Neuronal stem cell (in vitro differentiated cells): ENCODE data around the gene LAPTM4A.

ENCODE experiments used
- DNase-seq: peaks from one replicate; pipeline ENCODE4 v3.0.0-alpha.2; 2013; ENCODE audit warnings: low spot score
- H2AFZ ChIP-seq: one replicate; pipeline ENCODE4 v1.6.1; 2013; ENCODE audit warnings: mild to moderate bottlenecking, low read length, inconsistent platforms
- H2AK5ac ChIP-seq: 2 replicates; pipeline ENCODE4 v1.6.1; 2013; ENCODE audit warnings: low read depth, mild to moderate bottlenecking, inconsistent platforms, low read length, moderate library complexity, mixed read lengths
- H2BK120ac ChIP-seq: 2 replicates; pipeline ENCODE4 v1.6.1; 2013; ENCODE audit warnings: low read depth, mild to moderate bottlenecking, inconsistent platforms, low read length, moderate library complexity, mixed read lengths
- H2BK12ac ChIP-seq: one replicate; pipeline ENCODE4 v1.6.1; 2013; ENCODE audit warnings: low read length, inconsistent platforms
- H2BK15ac ChIP-seq: 2 replicates; pipeline ENCODE4 v1.6.1; 2013; ENCODE audit warnings: mild to moderate bottlenecking, low read length, inconsistent platforms, mixed read lengths
- H2BK5ac ChIP-seq: one replicate; pipeline ENCODE4 v1.6.1; 2013; ENCODE audit warnings: inconsistent platforms, mild to moderate bottlenecking, low read length, moderate library complexity
- H3K14ac ChIP-seq: one replicate; pipeline ENCODE4 v1.6.1; 2013; ENCODE audit warnings: low read length, inconsistent platforms
- H3K18ac ChIP-seq: 2 replicates; pipeline ENCODE4 v1.6.1; 2013; ENCODE audit warnings: low read length, inconsistent platforms
- H3K23ac ChIP-seq: 2 replicates; pipeline ENCODE4 v1.6.1; 2013; ENCODE audit warnings: low read depth, mild to moderate bottlenecking, mixed read lengths, low read length, inconsistent platforms; ENCODE audit not compliant: poor library complexity
- H3K27ac ChIP-seq: replicated peaks from 3 replicates; pipeline ENCODE4 v1.5.1; 2013; ENCODE audit warnings: low read length, inconsistent platforms
- H3K27me3 ChIP-seq, 3 experiments: 2 replicates each; pipeline ENCODE4 v1.6.1; 2013; ENCODE audit warnings: low read length in 3 of 3, mild to moderate bottlenecking in 2 of 3, inconsistent platforms in 1 of 3, low read depth in 1 of 3, mixed read lengths in 1 of 3, moderate library complexity in 1 of 3; ENCODE audit not compliant: control insufficient read depth in 3 of 3, insufficient read depth in 3 of 3
- H3K36me3 ChIP-seq, 2 donors: replicated peaks in 1 of 2; 2 replicates each; pipeline ENCODE4 v1.6.1; 2013; ENCODE audit warnings: low read length in 2 of 2; ENCODE audit not compliant: control insufficient read depth in 2 of 2, insufficient read depth in 2 of 2
- H3K4ac ChIP-seq: 2 replicates; pipeline ENCODE4 v1.6.1; 2013; ENCODE audit warnings: inconsistent platforms, mild to moderate bottlenecking, low read length, moderate library complexity
- H3K4me1 ChIP-seq, 2 donors: 1 replicate in 1 of 2; 2 replicates in 1 of 2; pipeline ENCODE4 v1.6.1; 2013; ENCODE audit warnings: low read length in 2 of 2, low read depth in 1 of 2; ENCODE audit not compliant: control insufficient read depth in 2 of 2, insufficient read depth in 1 of 2
- H3K4me2 ChIP-seq: one replicate; pipeline ENCODE4 v1.6.1; 2013; ENCODE audit warnings: mild to moderate bottlenecking, low read length, inconsistent platforms; ENCODE audit not compliant: insufficient read depth, poor library complexity, severe bottlenecking
- H3K4me3 ChIP-seq, 2 donors: 2 replicates each; pipeline ENCODE4 v1.5.1; 2013; ENCODE audit warnings: low read length in 2 of 2, mild to moderate bottlenecking in 2 of 2, inconsistent platforms in 1 of 2, moderate library complexity in 1 of 2
- H3K79me1 ChIP-seq: one replicate; pipeline ENCODE4 v1.6.1; 2013; ENCODE audit warnings: low read depth, mild to moderate bottlenecking, inconsistent platforms, low read length, moderate library complexity
- H3K9ac ChIP-seq: one replicate; pipeline ENCODE4 v1.6.1; 2013; ENCODE audit warnings: mild to moderate bottlenecking, low read depth, low read length, inconsistent platforms; ENCODE audit not compliant: poor library complexity
- H3K9me3 ChIP-seq, 2 donors: replicated peaks in 1 of 2; 2 replicates each; pipeline versions ENCODE3 to v1.6.1; 2013; ENCODE audit warnings: low read length in 2 of 2, mild to moderate bottlenecking in 2 of 2, inconsistent platforms in 1 of 2, low read depth in 1 of 2, mixed read lengths in 1 of 2, moderate library complexity in 1 of 2; ENCODE audit not compliant: control insufficient read depth in 2 of 2, insufficient read depth in 1 of 2
- H4K8ac ChIP-seq: one replicate; pipeline ENCODE4 v1.6.1; 2013; ENCODE audit warnings: low read depth, mild to moderate bottlenecking, inconsistent platforms, low read length, moderate library complexity
- H4K91ac ChIP-seq: one replicate; pipeline ENCODE4 v1.6.1; 2013; ENCODE audit warnings: low read length, low read depth, mild to moderate bottlenecking, inconsistent platforms; ENCODE audit not compliant: poor library complexity
- WGBS, 2 donors: extraction: QIAGEN DNeasy Blood & Tissue Kit; methylation state at CpG; one replicate each; pipeline ENCODE4 v1.1.7; 2013; ENCODE audit warnings: missing lambda C conversion rate in 2 of 2, mixed read lengths in 1 of 2; ENCODE audit not compliant: insufficient read length in 2 of 2, insufficient replicate concordance in 1 of 2; ENCODE audit errors: extremely low coverage in 2 of 2; 5-methylcytosine and 5-hydroxymethylcytosine counted together

LAPTM4A gene

GRCh38 chr2:20023688-20024087 lies 27.7 kb downstream of the LAPTM4A start:
- no peaks in the 10 kb centered on the region for H3K79me1 ChIP-seq
- H3K4me2 ChIP-seq = no peak overlapping the region
- no CpG with 5 or more reads among the region's 4 CpGs for WGBS, 2 donors
- H3K18ac ChIP-seq = no peak overlapping the region
- no peak overlapping the region for H2BK15ac ChIP-seq
- no peaks in the 10 kb centered on the region for H3K4me1 ChIP-seq
- H2BK5ac ChIP-seq = no peak overlapping the region
- no peak overlapping the region for H3K4ac ChIP-seq
- no peak overlapping the region for H3K27ac ChIP-seq
- DNase-seq = no peak
- no peak overlapping the region for H4K91ac ChIP-seq
- no peak overlapping the region for H2BK120ac ChIP-seq
- no peak overlapping the region for H3K4me3 ChIP-seq
- no peak overlapping the region for H2BK12ac ChIP-seq
- H3K36me3 ChIP-seq = peaks cover 0 to 19% of the 10 kb centered on the region in 2 donors
- no peak overlapping the region for H3K23ac ChIP-seq
- H3K9ac ChIP-seq = no peak overlapping the region
- peaks cover 2 to 15% of the 10 kb centered on the region in 2 donors for H3K9me3 ChIP-seq
- H3K27me3 ChIP-seq = peaks cover 0 to 2% (median 0%) of the 10 kb centered on the region in 3 experiments
- no peak overlapping the region for H4K8ac ChIP-seq
- no peak overlapping the region for H2AK5ac ChIP-seq
- no peak overlapping the region for H2AFZ ChIP-seq
- H3K14ac ChIP-seq = no peak overlapping the region

DNA sequence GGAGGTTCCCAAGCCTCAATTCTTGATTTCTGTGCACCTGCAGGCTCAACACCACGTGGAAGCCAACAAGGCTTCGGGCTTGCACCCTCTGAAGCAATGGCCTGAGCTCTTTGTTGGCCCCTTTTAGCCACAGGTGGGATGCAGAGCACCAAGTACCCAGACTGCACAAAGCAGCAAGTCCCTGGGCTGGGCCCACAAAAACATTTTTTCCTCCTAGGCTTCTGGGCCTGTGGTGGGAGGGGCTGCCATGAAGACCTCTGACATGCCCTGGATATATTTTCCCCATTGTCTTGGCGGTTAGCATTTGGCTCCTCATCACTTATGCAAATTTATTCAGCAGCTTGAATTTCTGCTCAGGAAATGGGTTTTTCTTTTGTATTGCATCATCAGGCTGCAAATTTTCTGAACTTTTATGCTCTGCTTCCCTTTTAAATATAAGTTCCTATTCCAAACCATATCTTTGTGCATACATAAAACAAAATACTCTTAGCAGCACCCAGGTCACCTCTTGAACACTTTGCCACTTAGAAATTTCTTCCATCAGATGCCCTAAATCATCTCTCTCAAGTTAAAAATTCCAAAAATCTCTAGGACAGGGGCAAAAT lies 29.9 kb downstream of the LAPTM4A start:
- WGBS, 2 donors = no CpG with 5 or more reads among the region's 3 CpGs
- no peak overlapping the region for H3K9ac ChIP-seq
- DNase-seq = no peak

GRCh38 chr2:20019747-20020146 lies 31.7 kb downstream of the LAPTM4A start:
- H3K23ac ChIP-seq = no peak overlapping the region
- no peak overlapping the region for H3K27ac ChIP-seq
- WGBS, 2 donors = no CpG with 5 or more reads among the region's 4 CpGs
- H3K27me3 ChIP-seq = peaks cover 0 to 2% (median 0%) of the 10 kb centered on the region in 3 experiments
- DNase-seq = no peak
- no peak overlapping the region for H2BK15ac ChIP-seq
- H3K4ac ChIP-seq = no peak overlapping the region
- no peak overlapping the region for H2AK5ac ChIP-seq
- no peaks in the 10 kb centered on the region for H3K36me3 ChIP-seq
- H3K4me3 ChIP-seq = no peak overlapping the region
- H2BK120ac ChIP-seq = no peak overlapping the region
- no peak overlapping the region for H3K4me2 ChIP-seq
- no peak overlapping the region for H2AFZ ChIP-seq
- H3K18ac ChIP-seq = no peak overlapping the region
- no peaks in the 10 kb centered on the region for H3K79me1 ChIP-seq
- no peaks in the 10 kb centered on the region for H3K4me1 ChIP-seq
- no peak overlapping the region for H2BK5ac ChIP-seq
- no peak overlapping the region for H2BK12ac ChIP-seq
- no peak overlapping the region for H4K91ac ChIP-seq
- peaks cover 2 to 16% of the 10 kb centered on the region in 2 donors for H3K9me3 ChIP-seq
- H3K14ac ChIP-seq = no peak overlapping the region
- H3K9ac ChIP-seq = no peak overlapping the region
- H4K8ac ChIP-seq = no peak overlapping the region

More for the DNA sequence above, 29.9 kb downstream of the LAPTM4A start:
- Histone ChIP-seq H3K4me1 (no peaks in the 10 kb centered on the region), H3K79me1 (no peaks in the 10 kb centered on the region), H3K27ac (no peak overlapping the region), H2BK12ac (no peak overlapping the region), H2BK15ac (no peak overlapping the region), H3K4me2 (no peak overlapping the region), H2BK5ac (no peak overlapping the region), H3K4ac (no peak overlapping the region), H2AK5ac (no peak overlapping the region), H3K23ac (no peak overlapping the region), H3K4me3 (peak overlapping the region in 1 of 2 donors; percentile 30), H3K9me3 (peaks cover 2 to 15% of the 10 kb centered on the region in 2 donors), H3K36me3 (peaks cover 0 to 2% of the 10 kb centered on the region in 2 donors), H4K91ac (no peak overlapping the region), H3K18ac (no peak overlapping the region), H3K14ac (no peak overlapping the region), H2AFZ (no peak overlapping the region), H4K8ac (no peak overlapping the region), H2BK120ac (no peak overlapping the region), H3K27me3 (peaks cover 0 to 2% (median 0%) of the 10 kb centered on the region in 3 experiments)

DNA sequence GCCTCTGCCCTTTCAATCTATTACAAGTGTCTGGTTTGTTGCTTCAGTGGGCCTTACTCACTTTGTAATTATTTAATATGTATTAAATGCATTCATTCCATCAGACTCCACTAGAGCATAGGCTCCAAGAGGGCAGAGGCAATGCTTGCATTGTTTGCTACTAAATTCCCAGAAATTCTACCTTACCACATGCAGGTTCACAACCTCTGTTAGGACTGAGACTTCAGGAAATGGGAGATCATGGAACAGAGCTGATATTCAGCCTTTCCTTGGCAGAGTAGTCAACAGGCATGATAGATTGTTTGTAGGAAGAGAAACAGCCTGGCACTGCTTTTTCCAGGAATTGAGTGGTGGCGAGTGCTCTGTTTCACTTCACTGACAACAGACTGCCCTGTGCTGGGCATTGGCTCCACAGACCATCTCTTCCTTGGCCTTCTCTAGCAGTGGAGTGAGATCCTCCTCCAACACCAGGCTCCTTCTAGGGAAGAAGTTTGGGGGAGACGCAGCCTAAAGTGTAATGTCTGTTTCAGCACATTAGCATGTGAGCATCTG lies 32.8 kb downstream of the LAPTM4A start:
- Histone ChIP-seq H2BK15ac (no peak overlapping the region), H3K4me3 (no peak overlapping the region), H4K91ac (no peak overlapping the region), H2BK5ac (no peak overlapping the region), H3K4me1 (peaks cover 0 to 2% of the 10 kb centered on the region in 2 donors), H3K23ac (no peak overlapping the region), H3K9me3 (peaks cover 2 to 21% of the 10 kb centered on the region in 2 donors), H3K27ac (no peak overlapping the region), H2BK120ac (no peak overlapping the region), H2BK12ac (no peak overlapping the region), H2AK5ac (no peak overlapping the region), H3K79me1 (no peaks in the 10 kb centered on the region), H3K27me3 (peaks cover 0 to 6% (median 2%) of the 10 kb centered on the region in 3 experiments), H2AFZ (no peak overlapping the region), H3K4me2 (no peak overlapping the region), H3K4ac (no peak overlapping the region), H3K14ac (no peak overlapping the region), H3K9ac (no peak overlapping the region), H3K36me3 (no peaks in the 10 kb centered on the region), H4K8ac (no peak overlapping the region), H3K18ac (no peak overlapping the region)
- no CpG with 5 or more reads among the region's 2 CpGs for WGBS, 2 donors
- no peak for DNase-seq
